A673 (cell line): ENCODE results near the gene HABP2. TPM values are rescaled to one million over a fixed set of nuclear protein-coding genes. Genes with fewer than 3 reads are reported as not detected.

Source experiments
- BruUV-seq: library from RNA; stranded (reverse); fragments of 400-500 nt; replicated peaks from 2 replicates; lab custom pipeline; 2021; lab: Mats Ljungman, UMichigan
- CTCF ChIA-PET: fragments of 300-600 bp; sonication (Branson Sonifier 250); formaldehyde crosslinking; loops from one replicate; lab custom pipeline; 2022; ENCODE audit warnings: antibody characterized with exemption; lab: Charles Lee
- POLR2A ChIA-PET: fragments of 300-600 bp; sonication (Branson Sonifier 250); formaldehyde crosslinking; loops from one replicate; lab custom pipeline; 2022; ENCODE audit warnings: antibody characterized with exemption; ENCODE audit not compliant: low non-redundant PET; lab: Charles Lee
- DNase-seq: peaks from one replicate; pipeline ENCODE4 v3.0.0-alpha.2; 2015; ENCODE audit warnings: low spot score
- H3K27ac ChIP-seq: fragments of 200-600 bp; sonication (generic); 2 replicates; pipeline ENCODE4 v1.5.1; 2016; ENCODE audit warnings: mixed run types, low read depth, mild to moderate bottlenecking, mixed read lengths, antibody characterized with exemption, low read length; ENCODE audit not compliant: poor library complexity, severe bottlenecking
- H3K27me3 ChIP-seq: fragments of 200-600 bp; sonication (generic); replicated peaks from 2 replicates; pipeline ENCODE4 v1.6.1; 2017; ENCODE audit warnings: mixed run types, low read depth, mild to moderate bottlenecking, mixed read lengths, antibody characterized with exemption, low read length; ENCODE audit not compliant: insufficient read depth, poor library complexity
- H3K36me3 ChIP-seq: fragments of 200-600 bp; sonication (generic); 2 replicates; pipeline ENCODE4 v1.6.1; 2016; ENCODE audit warnings: mixed run types, mild to moderate bottlenecking, mixed read lengths, antibody characterized with exemption, low read length; ENCODE audit not compliant: insufficient read depth, poor library complexity, severe bottlenecking
- H3K4me1 ChIP-seq: fragments of 200-600 bp; sonication (generic); 2 replicates; pipeline ENCODE4 v1.6.1; 2017; ENCODE audit warnings: mixed run types, mild to moderate bottlenecking, mixed read lengths, antibody characterized with exemption, low read length; ENCODE audit not compliant: insufficient read depth, poor library complexity, severe bottlenecking
- H3K4me3 ChIP-seq: fragments of 200-600 bp; sonication (generic); 2 replicates; pipeline ENCODE4 v1.5.1; 2016; ENCODE audit warnings: low read depth, mixed run types, mild to moderate bottlenecking, mixed read lengths, low read length; ENCODE audit not compliant: poor library complexity, severe bottlenecking
- H3K9me3 ChIP-seq: fragments of 200-600 bp; sonication (generic); 2 replicates; pipeline ENCODE4 v1.6.1; 2016; ENCODE audit warnings: mixed run types, low read depth, mild to moderate bottlenecking, mixed read lengths, antibody characterized with exemption, low read length; ENCODE audit not compliant: poor library complexity, severe bottlenecking
- EZH2 ChIP-seq: fragments of 200-600 bp; sonication (generic); IDR thresholded peaks from 2 replicates; pipeline ENCODE4 v1.6.1; 2017; ENCODE audit warnings: borderline replicate concordance, low read depth, mild to moderate bottlenecking, mixed read lengths, antibody characterized with exemption, low read length; ENCODE audit not compliant: poor library complexity, severe bottlenecking
- intact Hi-C: fragments of 100-400 bp; cut with micrococcal nuclease; formaldehyde crosslinking; loops from one replicate; pipeline ENCODE4 v1.10.0; 2022; ENCODE audit not compliant: unreplicated experiment
- total RNA-seq: library from RNA; stranded (reverse); gene quantifications from 2 replicates; pipeline ENCODE4 v1.2.3, GENCODE V29; 2021
- TF ChIP-seq, protein P1 (sequence below): fragments of 300-800, 200-600 bp; sonication (generic); conservative IDR thresholded peaks from 2 replicates; pipeline ENCODE4 v1.5.1; 2017; ENCODE audit warnings: low read depth, mild to moderate bottlenecking, antibody characterized with exemption, low read length, moderate library complexity, mixed read lengths

The HABP2 gene
- total RNA-seq, 1 experiment from 2014 or later: not detected

DNA sequence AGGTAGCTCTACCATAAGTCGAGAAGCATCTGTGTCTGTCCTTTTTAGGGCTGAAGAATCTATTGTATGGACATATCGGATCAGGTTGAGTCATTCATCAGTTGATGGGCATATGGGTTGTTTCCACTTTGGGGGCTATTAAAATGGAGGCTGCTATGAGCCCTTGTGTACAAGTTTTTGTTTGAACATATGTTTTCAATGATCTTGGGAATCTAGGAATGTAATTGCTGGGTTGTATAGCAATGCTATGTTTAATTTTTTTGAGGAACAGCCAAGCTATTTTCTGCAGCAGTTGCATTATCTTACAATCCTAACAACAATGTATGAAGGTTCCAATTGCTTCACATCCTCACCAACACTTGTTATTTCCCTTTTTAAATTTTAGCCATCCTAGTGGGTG is 46.4 kb upstream of the HABP2 start:
- no peaks in the 10 kb centered on the region for H3K9me3 ChIP-seq
- TF ChIP-seq, protein P1, sequence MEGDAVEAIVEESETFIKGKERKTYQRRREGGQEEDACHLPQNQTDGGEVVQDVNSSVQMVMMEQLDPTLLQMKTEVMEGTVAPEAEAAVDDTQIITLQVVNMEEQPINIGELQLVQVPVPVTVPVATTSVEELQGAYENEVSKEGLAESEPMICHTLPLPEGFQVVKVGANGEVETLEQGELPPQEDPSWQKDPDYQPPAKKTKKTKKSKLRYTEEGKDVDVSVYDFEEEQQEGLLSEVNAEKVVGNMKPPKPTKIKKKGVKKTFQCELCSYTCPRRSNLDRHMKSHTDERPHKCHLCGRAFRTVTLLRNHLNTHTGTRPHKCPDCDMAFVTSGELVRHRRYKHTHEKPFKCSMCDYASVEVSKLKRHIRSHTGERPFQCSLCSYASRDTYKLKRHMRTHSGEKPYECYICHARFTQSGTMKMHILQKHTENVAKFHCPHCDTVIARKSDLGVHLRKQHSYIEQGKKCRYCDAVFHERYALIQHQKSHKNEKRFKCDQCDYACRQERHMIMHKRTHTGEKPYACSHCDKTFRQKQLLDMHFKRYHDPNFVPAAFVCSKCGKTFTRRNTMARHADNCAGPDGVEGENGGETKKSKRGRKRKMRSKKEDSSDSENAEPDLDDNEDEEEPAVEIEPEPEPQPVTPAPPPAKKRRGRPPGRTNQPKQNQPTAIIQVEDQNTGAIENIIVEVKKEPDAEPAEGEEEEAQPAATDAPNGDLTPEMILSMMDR: no peak
- TF ChIP-seq EZH2: no peak
- ChIA-PET POLR2A (no interaction called here), CTCF (no interaction called here)
- peaks cover 17% of the 10 kb centered on the region for H3K27me3 ChIP-seq
- DNase-seq: no peak
- H3K4me3 ChIP-seq: no peak overlapping the region
- H3K27ac ChIP-seq: no peak overlapping the region
- H3K36me3 ChIP-seq: no peaks in the 10 kb centered on the region
- H3K4me1 ChIP-seq: no peaks in the 10 kb centered on the region
- intact Hi-C loops: no loop called here
- no TSS peak for BruUV-seq

DNA sequence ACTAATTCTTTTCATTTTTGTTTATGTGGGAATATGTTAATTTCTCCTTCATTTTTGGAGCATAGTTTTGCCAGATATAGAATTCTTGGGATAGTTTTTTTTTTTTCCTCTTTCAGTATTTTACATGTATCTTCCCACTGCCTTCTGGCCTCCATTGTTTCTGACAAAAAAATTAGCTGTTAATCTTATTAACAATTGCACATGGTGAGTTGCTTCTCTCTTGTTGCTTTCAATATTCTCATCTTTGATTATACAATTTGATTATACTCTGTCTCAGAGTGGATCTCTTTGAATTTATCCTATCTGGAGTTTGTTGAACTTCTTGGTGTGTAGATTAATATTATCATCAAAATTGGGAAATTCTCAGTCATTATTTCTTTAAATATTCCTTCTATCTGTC is 41.4 kb upstream of the HABP2 start:
- ChIA-PET POLR2A (interaction anchor here (0.7 kb wide), 1 partner anchor 10 kb away, joined by 7 read pairs; no protein-coding TSS in a partner anchor), CTCF (interaction anchor here (0.7 kb wide), 2 partner anchors 627 to 1021 kb away, joined by 4 to 5 read pairs; no protein-coding TSS in a partner anchor)
- H3K4me1 ChIP-seq: no peaks in the 10 kb centered on the region
- no peaks in the 10 kb centered on the region for H3K36me3 ChIP-seq
- peaks cover 8% of the 10 kb centered on the region for H3K27me3 ChIP-seq
- no TSS peak for BruUV-seq
- H3K9me3 ChIP-seq: peaks cover 7% of the 10 kb centered on the region
- intact Hi-C loops: no loop called here
- no peak overlapping the region for H3K27ac ChIP-seq
- H3K4me3 ChIP-seq: no peak overlapping the region
- no peak for DNase-seq
- TF ChIP-seq, protein P1: no peak
- no peak for TF ChIP-seq EZH2

DNA sequence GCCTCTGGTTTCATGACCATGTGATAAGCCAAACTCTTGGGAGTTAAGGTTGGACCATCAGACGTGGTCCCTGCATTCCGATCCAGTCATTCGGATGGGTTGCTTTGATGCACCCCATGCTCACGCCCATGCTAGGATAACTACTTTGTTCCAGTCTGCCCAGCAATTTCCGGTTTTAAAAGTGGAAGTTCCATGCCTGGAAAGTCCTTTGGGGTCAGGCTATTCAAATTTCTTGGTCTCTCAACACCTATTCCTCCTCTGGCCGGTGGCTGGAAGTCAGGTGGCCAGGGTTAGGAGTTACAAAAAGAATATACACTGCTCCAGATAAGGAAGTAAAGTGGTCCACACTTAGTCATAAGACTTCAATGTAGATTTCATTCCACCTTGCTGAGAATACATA is 37.7 kb upstream of the HABP2 start:
- H3K4me3 ChIP-seq: no peak overlapping the region
- ChIA-PET CTCF (no interaction called here), POLR2A (no interaction called here)
- peaks cover 7% of the 10 kb centered on the region for H3K9me3 ChIP-seq
- DNase-seq: no peak
- intact Hi-C loops: no loop called here
- H3K27me3 ChIP-seq: peaks cover 5% of the 10 kb centered on the region
- no peaks in the 10 kb centered on the region for H3K4me1 ChIP-seq
- no TSS peak for BruUV-seq
- H3K36me3 ChIP-seq: no peaks in the 10 kb centered on the region
- TF ChIP-seq, protein P1: no peak
- no peak for TF ChIP-seq EZH2
- no peak overlapping the region for H3K27ac ChIP-seq
